GM19240 (cell line): ENCODE results near the gene ATP1A4.
"Not testable (repeated sequence)": the region's sequence is repeated elsewhere in the genome, so short reads cannot be mapped to it uniquely, and the experiment has no call there.

Source experiments
- DNase-seq: peaks from one replicate; pipeline ENCODE4 v3.0.0; 2011; ENCODE audit warnings: low spot score; ENCODE audit not compliant: insufficient read length

ATP1A4 gene

GRCh38 chr1:160151303-160151702, at the start of gene ATP1A4:
Gene ATP1A4, plus strand, starts transcription at chr1:160151603. Its CDS starts 438 bp downstream, at chr1:160152041.
- DNase-seq: no peak

- no peak for DNase-seq
These were observed 49.5 kb upstream of the ATP1A4 start for GRCh38 chr1:160101717-160102522.

- no peak for DNase-seq
These were observed 47.6 kb upstream of the ATP1A4 start for GRCh38 chr1:160103658-160104408.

- DNase-seq: no peak
These were observed 46.9 kb upstream of the ATP1A4 start for GRCh38 chr1:160104486-160104885.

- DNase-seq: no peak
These were observed 46.2 kb upstream of the ATP1A4 start for GRCh38 chr1:160105155-160105554.

GRCh38 chr1:160107512-160107911, 43.9 kb upstream of the ATP1A4 start:
- DNase-seq: no peak

- no peak for DNase-seq
These were observed 42.3 kb upstream of the ATP1A4 start for GRCh38 chr1:160108888-160109662.

GRCh38 chr1:160109686-160110085, 41.7 kb upstream of the ATP1A4 start:
- no peak for DNase-seq

GRCh38 chr1:160111462-160111861, 39.9 kb upstream of the ATP1A4 start:
- not testable (repeated sequence) for DNase-seq

- no peak for DNase-seq
These were observed 39.0 kb upstream of the ATP1A4 start for GRCh38 chr1:160112357-160112756.

GRCh38 chr1:160113407-160113806, 38.0 kb upstream of the ATP1A4 start:
- DNase-seq: no peak

GRCh38 chr1:160114085-160114484, 37.3 kb upstream of the ATP1A4 start:
- DNase-seq: no peak

GRCh38 chr1:160115545-160116282, 35.7 kb upstream of the ATP1A4 start, which contains the start of gene ATP1A2:
Gene ATP1A2, plus strand, starts transcription at chr1:160115759. Its CDS starts 103 bp downstream, at chr1:160115862.
- DNase-seq: no peak

GRCh38 chr1:160116283-160117147, 34.9 kb upstream of the ATP1A4 start:
- DNase-seq: no peak

GRCh38 chr1:160117300-160117699, 34.1 kb upstream of the ATP1A4 start:
- no peak for DNase-seq

- DNase-seq: no peak
These were observed 33.7 kb upstream of the ATP1A4 start for GRCh38 chr1:160117709-160118183.

- no peak for DNase-seq
These were observed 32.5 kb upstream of the ATP1A4 start for GRCh38 chr1:160118928-160119327.

GRCh38 chr1:160120797-160121196, 30.6 kb upstream of the ATP1A4 start:
- no peak for DNase-seq

- DNase-seq: no peak
These were observed 30.0 kb upstream of the ATP1A4 start for GRCh38 chr1:160121388-160121787.

- no peak for DNase-seq
These were observed 28.4 kb upstream of the ATP1A4 start for GRCh38 chr1:160122978-160123495.
